Stimulated activated CD8-positive, alpha-beta memory T cell treated with anti-CD3 and anti-CD28 coated beads, Interleukin-12 subunit alpha, Interleukin-12 subunit beta, amount 100 ng/mL, for 4 hours (primary cell): Measurements from ENCODE around the gene RAB5A.
"Not testable (repeated sequence)": the region's sequence is repeated elsewhere in the genome, so short reads cannot be mapped to it uniquely, and the experiment has no call there.

Experiments used
- DNase-seq: peaks from one replicate; pipeline ENCODE4 v3.0.0-alpha.2; 2020; ENCODE audit warnings: low read depth

RAB5A gene

DNA sequence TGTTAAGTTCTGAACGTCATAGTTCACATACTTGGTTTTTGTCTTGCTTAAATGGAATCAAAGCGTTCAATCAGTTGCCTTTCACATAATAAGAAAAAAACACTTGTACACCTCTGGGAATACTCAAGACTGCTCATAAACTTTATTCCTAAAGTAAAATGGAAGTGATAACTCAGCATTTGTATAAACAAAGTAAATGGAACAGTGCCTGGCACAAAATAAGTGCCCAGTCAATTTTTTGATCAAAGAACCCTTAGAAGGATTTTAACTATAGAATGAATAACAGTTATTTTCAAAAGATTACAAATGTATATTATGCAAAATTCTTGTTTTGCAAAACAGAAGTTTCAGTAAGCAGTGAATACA, 1.3 kb downstream of the RAB5A start:
- no peak for DNase-seq

GRCh38 chr3:19950316-19950715, 3.4 kb downstream of the RAB5A start:
- no peak for DNase-seq

- DNase-seq, result no peak
Measured at GRCh38 chr3:19954676-19955075, 7.8 kb downstream of the RAB5A start.

GRCh38 chr3:19957354-19957753, 10.5 kb downstream of the RAB5A start:
- not testable (repeated sequence) for DNase-seq

DNA sequence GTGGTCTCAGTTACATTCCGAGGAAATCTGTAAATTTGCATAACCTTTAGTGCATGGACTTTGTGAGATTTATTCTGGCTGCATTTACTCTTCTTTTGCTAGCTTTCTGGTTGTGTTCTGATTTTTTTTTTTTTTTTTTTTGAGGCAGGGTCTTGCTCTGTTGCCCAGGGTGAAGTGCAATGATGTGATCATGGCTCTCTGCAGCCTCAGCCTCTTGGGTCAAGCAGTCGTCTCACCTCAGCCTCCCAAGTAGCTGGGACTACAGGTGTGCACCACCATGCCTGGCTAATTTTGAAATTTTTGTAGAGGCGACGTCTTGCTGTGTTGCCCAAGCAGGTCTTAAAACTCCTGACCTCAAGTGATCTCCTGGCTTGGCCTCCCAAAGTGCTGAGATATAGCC, 12.6 kb downstream of the RAB5A start:
- DNase-seq, result no peak

DNA sequence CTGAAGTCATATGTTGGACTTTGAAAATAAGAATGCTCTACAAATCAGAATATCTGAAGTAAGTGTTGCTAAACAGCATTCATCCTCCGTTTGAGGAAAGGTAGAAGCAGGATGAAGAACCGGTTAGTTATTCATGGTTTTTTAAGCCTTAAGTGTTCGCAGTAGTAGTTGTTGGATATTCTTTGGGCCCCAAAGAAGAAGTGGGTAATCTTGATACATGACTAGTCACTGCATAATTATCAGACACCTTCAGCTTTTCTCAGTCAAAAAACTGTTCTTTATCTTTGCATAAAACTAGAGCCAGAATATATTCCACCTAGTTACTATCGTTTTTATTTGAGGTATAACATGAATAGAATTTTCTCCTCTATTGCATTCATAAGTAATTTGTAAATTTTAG, 13.8 kb downstream of the RAB5A start:
- no peak for DNase-seq

DNA sequence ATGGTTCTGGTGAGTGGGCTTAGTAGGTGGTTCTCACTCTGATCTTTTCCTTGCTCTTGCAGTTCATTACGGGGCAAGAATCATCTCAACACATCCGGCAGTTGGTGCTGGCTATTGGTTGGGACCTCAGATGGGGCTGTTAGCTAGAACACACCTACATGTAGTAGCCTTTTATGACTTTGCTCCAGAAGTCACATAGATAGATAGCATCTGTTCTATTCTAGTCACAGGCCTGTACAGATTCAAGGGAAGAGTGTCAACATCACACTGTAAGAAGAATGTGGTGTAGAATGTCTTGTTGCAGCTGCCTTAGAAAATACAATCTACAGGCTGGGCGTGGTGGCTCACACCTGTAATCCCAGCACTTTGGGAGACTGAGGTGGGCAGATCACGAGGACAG, 15.1 kb downstream of the RAB5A start:
- DNase-seq, result no peak

GRCh38 chr3:19967208-19967607, 20.3 kb downstream of the RAB5A start:
- DNase-seq, result no peak

DNA sequence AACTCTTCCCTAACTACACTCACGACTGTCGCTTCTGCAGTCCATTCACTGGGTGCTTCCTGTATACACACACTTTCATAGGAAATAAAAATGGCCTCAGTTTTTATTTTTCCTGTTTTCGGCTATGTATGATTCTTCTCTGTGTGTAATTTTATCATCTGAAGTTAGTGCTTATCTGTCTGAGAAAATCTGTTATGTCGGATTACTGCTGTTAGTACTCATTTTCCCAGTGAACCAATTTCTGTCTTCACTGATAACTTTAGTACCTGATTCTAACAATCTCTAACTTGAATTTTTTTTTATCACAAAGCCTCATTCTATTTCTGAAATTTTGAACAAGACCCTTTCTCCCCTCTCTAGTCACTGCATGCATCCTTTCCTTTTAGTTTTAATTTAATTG, 20.9 kb downstream of the RAB5A start:
- no peak for DNase-seq

DNA sequence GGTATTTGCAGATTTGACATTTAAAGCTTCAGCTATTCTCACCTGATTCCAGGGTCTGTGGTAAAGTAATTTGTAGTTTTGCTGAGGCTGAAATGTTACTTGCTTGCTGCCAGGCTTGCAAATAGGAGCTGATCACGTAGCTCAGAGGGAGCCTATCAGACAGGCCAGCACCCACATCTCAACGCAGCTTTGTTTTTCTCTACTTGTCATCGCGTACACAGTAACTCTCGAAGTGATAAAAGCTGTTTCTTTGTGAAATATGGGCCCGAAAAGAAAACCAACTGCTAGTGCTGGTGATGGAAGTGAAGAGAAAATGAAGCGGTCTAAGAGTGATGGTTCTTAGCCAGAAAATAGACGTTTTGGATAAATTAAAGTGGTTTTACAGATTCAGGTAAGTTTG, 23.4 kb downstream of the RAB5A start:
- no peak for DNase-seq

DNA sequence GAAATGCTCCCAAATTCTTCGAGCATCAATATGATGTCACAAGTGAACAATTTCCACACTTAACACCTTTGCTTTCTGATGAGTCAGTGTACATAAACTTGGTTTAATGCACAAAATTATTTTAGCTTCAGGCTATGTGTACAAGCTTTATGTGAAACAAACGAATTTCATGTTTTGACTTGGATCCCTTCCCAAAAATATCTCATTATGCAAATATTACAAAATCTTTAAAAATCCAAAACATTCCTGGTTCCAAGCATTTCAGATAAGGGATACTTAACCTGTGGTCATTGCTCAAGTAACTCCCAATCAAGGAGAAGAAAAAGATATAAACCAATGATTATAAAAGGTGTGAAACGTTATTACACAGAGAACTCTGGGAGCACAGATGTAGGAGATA, 25.2 kb downstream of the RAB5A start:
- DNase-seq, result no peak

GRCh38 chr3:19988904-19989303, 42.0 kb downstream of the RAB5A start:
- not testable (repeated sequence) for DNase-seq

- DNase-seq, result no peak
Measured at GRCh38 chr3:19994796-19995195, 47.9 kb downstream of the RAB5A start.

DNA sequence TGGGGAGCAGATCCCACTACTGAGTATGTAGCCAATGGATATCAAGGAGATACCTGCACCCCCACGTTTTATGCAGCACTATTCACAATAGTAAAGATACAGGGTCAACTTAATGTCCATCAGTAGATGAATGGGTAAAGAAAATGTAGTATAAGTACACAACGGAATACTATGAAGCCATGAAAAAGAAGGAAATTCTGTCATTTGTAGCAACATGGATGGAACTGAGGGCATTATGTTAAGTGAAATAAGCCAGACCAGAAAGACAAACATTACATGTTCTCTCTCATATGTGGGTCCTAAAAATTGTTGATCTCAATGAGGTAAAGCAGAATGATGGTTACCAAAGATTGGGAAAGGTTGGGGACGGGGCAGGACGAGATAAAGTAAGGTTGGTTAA, 50.6 kb downstream of the RAB5A start:
- DNase-seq, result no peak

- DNase-seq, result no peak
Measured at GRCh38 chr3:20001932-20002331, 55.0 kb downstream of the RAB5A start.

- no peak for DNase-seq
Measured at GRCh38 chr3:20007960-20008359, 61.1 kb downstream of the RAB5A start.

- no peak for DNase-seq
Measured at GRCh38 chr3:20008646-20009045, 61.7 kb downstream of the RAB5A start.

DNA sequence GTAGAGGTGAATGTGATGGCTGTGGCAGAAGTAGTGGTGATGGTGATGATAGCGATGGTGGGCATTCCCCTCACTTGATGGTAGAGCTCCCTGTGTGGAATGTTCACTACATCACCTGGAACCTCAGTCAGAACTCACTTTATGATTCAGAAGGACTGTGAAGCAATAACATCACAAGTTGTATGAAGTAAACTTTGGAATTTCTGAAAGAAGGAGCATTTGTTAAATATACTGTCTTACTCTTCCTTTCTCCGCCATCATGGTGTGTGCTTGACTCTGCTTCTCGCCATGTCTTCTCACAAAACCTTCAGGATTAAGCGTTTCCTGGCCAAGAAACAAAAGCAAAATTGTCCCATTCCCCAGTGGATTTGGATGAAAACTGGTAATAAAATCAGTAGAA, 65.3 kb downstream of the RAB5A start, which contains the start of gene PP2D1:
Gene PP2D1 (minus strand): TSS at position 101 of the 400 bp plus-strand sequence. CDS start 192 bp downstream, outside the sequence.
- no peak for DNase-seq

DNA sequence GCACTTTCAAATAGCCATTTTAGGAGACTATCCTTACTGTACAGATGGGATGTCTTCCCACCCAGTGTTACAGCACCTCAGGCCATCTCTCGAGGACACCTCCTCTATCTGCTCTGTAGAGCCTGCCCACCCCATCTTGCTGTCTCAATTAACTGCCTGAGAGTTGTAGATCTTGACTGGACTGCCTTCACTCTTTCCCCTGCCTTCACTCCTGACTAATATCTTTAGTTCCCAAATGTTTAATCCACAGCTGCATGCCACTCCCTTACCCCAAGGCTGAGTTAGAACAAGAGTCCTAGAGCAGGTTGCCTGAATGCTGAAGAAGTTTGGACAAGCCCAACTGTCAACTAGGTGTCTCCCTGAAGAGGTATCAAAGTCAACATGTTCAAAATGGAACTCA, 66.5 kb downstream of the RAB5A start:
- DNase-seq, result no peak

GRCh38 chr3:20015525-20015924, 68.6 kb downstream of the RAB5A start:
- DNase-seq, result no peak

DNA sequence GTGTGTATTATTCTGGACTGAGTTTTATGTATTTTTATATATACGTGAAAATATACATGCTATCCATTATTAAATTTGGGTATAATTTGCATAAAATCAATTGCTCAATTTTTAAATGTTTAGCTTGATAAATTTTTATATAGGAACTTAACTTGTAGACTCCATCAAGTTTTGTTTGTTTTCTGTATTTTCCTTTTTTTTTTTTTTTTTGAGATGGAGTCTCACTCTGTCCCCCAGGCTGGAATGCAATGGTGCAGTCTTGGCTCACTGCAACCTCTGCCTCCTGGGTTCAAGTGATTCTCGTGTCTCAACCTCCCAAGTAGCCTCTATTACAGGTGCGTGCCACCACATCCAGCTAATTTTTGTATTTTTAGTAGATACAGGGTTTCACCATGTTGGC, 69.2 kb downstream of the RAB5A start:
- DNase-seq, result not testable (repeated sequence)

- DNase-seq, result no peak
Measured at GRCh38 chr3:20022954-20023622, 76.2 kb downstream of the RAB5A start.

- DNase-seq, result no peak
Measured at GRCh38 chr3:20023623-20024405, 76.9 kb downstream of the RAB5A start.

GRCh38 chr3:20027136-20027535, 80.2 kb downstream of the RAB5A start:
- no peak for DNase-seq
